ENCODE data around the gene ABCC3. TPM values are rescaled to one million over a fixed set of nuclear protein-coding genes. Genes with fewer than 3 reads are reported as not detected.

Gene ABCC3
- total and polyA plus RNA-seq, 9 of the 15 experiments (the other 6 are each of a cell fraction or from before 2014, with no cell fraction given) = 0.03 to 1.6 (median 0.42) TPM; not detected in 5

GRCh38 chr17:50631195-50631907, 3.3 kb upstream of the ABCC3 start (continued):
- TF ChIP-seq BHLHE40 (IDR thresholded peaks at IDR 0.05; ENCODE audit: low read length) (0 out of 2 replicates have a peak, but pooled peaks have one; percentile 15), VEZF1 (CRISPR knock-in tag; IDR thresholded peaks at IDR 0.05) (peak; percentile 53)

GRCh38 chr17:50631908-50632571, 2.6 kb upstream of the ABCC3 start:
- H3K36me3 ChIP-seq (ENCODE audit: control insufficient read depth, insufficient read depth, low read length) = no peaks in the 10 kb centered on the region
- POLR2A ChIA-PET = interaction anchor here (1.1 to 1.7 kb wide), 4 partner anchors 8 to 87 kb away, joined by 3 to 6 read pairs (median 3); partner anchors contain the start of gene LUC7L3
- 5% methylated on average over 9 of the region's 9 CpGs for WGBS (ENCODE audit: insufficient coverage, low coverage, missing lambda C conversion rate)
- H3K9me3 ChIP-seq (replicated peaks; ENCODE audit: control insufficient read depth, insufficient read depth, low read depth, low read length) = no peaks in the 10 kb centered on the region
- peaks cover 27 to 77% of the 10 kb centered on the region in 2 experiments for H3K27me3 ChIP-seq (ENCODE audit: control insufficient read depth in 2 of 2, insufficient read depth in 2 of 2, low read length in 2 of 2)
- DNase-seq (ENCODE audit: extremely low read depth in 1 of 4, low spot score in 3 of 4) (peak in 1 of 4 experiments; percentile 23), ATAC-seq (peak; percentile 79), FAIRE-seq (peak; percentile 63)
- no peak overlapping the region for H3K4me2 ChIP-seq (ENCODE audit: insufficient read depth, low read length)
- H4K20me1 ChIP-seq (replicated peaks; ENCODE audit: control insufficient read depth, insufficient read depth, low read length) = no peaks in the 10 kb centered on the region
- BruUV-seq (replicated peaks) = no TSS peak
- peaks cover 0 to 29% of the 10 kb centered on the region in 2 experiments; a peak in 4 of 5 replicates for H3K4me1 ChIP-seq (replicated peaks in 1 of 2; ENCODE audit: control insufficient read depth in 2 of 2, insufficient read depth in 2 of 2, low read length in 2 of 2)
- no peaks in the 10 kb centered on the region for H3K9me1 ChIP-seq (ENCODE audit: control insufficient read depth, insufficient read depth, low read length)
- intact Hi-C loops (cut with micrococcal nuclease) = loop anchor here (1.0 kb wide), 1 partner anchor 49 kb away; no protein-coding TSS in a partner anchor
- CTCF ChIA-PET (ENCODE audit: low intra/inter-chr PET ratio) = interaction anchor here (1.7 kb wide), 1 partner anchor 49 kb away, joined by 4 read pairs; no protein-coding TSS in a partner anchor
- in situ Hi-C loops (cut with MboI) = no loop called here
- no peak overlapping the region for H3K27ac ChIP-seq (ENCODE audit: extremely low read depth, low read depth, low read length)
- H3K9ac ChIP-seq (ENCODE audit: insufficient read depth in 1 of 2, low read depth in 2 of 2, low read length in 2 of 2) = no peak overlapping the region
- H3K4me3 ChIP-seq = no peak overlapping the region
- H2AFZ ChIP-seq (ENCODE audit: low read depth, low read length) = peak overlapping the region; percentile 8; the same call in 1 of the 2 replicates
- no peaks in the 10 kb centered on the region for H3K79me2 ChIP-seq (ENCODE audit: control insufficient read depth, insufficient read depth, low read length)
- TF ChIP-seq ID3 (CRISPR knock-in tag; IDR thresholded peaks at IDR 0.05) (no peak), ID3 (tag; IDR thresholded peaks at IDR 0.05) (0 out of 2 replicates have a peak, but pooled peaks have one; percentile 12), EHMT2 (IDR thresholded peaks at IDR 0.05) (peak; percentile 68), CEBPZ (IDR thresholded peaks at IDR 0.05; ENCODE audit: borderline replicate concordance, low read depth, low read length) (no peak), SPI1 (IDR thresholded peaks at IDR 0.05; ENCODE audit: borderline replicate concordance, low read depth, low read length) (peak; percentile 78), SIRT6 (IDR thresholded peaks at IDR 0.05; ENCODE audit: low read depth, low read length) (no peak), HNRNPUL1 (IDR thresholded peaks at IDR 0.05; ENCODE audit: low read length) (no peak), ELF1 (tag; IDR thresholded peaks at IDR 0.05) (peak; percentile 55; the same call in 1 of the 2 replicates), GTF2B (IDR thresholded peaks at IDR 0.05; ENCODE audit: extremely low read depth, insufficient read length) (no peak), NRF1 (conservative IDR thresholded peaks at IDR 0.05 in 1 of 2, IDR thresholded peaks at IDR 0.05 in 1 of 2) (peak; percentile 81 to 84), XRCC3 (IDR thresholded peaks at IDR 0.05) (no peak)
